Hepatocyte (in vitro differentiated cells): ENCODE results near the gene KATNB1. TPM values are rescaled to one million over a fixed set of nuclear protein-coding genes. Genes with fewer than 3 reads are reported as not detected.

Experiments used
- DNase-seq: peaks from one replicate; pipeline ENCODE4 v3.0.0-alpha.2; 2016; ENCODE audit warnings: low spot score
- H2AFZ ChIP-seq: fragments of 200-600 bp; sonication (generic); 2 replicates; pipeline ENCODE4 v1.6.0; 2016; ENCODE audit warnings: antibody characterized with exemption, mild to moderate bottlenecking
- H3K27ac ChIP-seq: fragments of 200-600 bp; sonication (generic); 2 replicates; pipeline ENCODE4 v1.5.1; 2016; ENCODE audit warnings: mild to moderate bottlenecking
- H3K27me3 ChIP-seq: fragments of 200-600 bp; sonication (generic); 2 replicates; pipeline ENCODE4 v1.6.1; 2016
- H3K36me3 ChIP-seq: fragments of 200-600 bp; sonication (generic); replicated peaks from 2 replicates; pipeline ENCODE4 v1.5.1; 2016; ENCODE audit warnings: low read depth; ENCODE audit not compliant: insufficient read depth
- H3K4me1 ChIP-seq: fragments of 200-600 bp; sonication (generic); 2 replicates; pipeline ENCODE4 v1.5.1; 2016; ENCODE audit warnings: mild to moderate bottlenecking, moderate library complexity; ENCODE audit not compliant: insufficient read depth
- H3K4me2 ChIP-seq: fragments of 200-600 bp; sonication (generic); 2 replicates; pipeline ENCODE4 v1.6.0; 2016
- H3K4me3 ChIP-seq: fragments of 200-600 bp; sonication (generic); 2 replicates; pipeline ENCODE4 v1.5.1; 2016; ENCODE audit warnings: mild to moderate bottlenecking
- H3K79me2 ChIP-seq: fragments of 200-600 bp; sonication (generic); 2 replicates; pipeline ENCODE4 v1.6.0; 2017; ENCODE audit warnings: mild to moderate bottlenecking
- H3K9me2 ChIP-seq: fragments of 200-600 bp; sonication (generic); replicated peaks from 2 replicates; pipeline ENCODE4 v1.6.0; 2017; ENCODE audit warnings: mild to moderate bottlenecking; ENCODE audit not compliant: insufficient read depth
- H3K9me3 ChIP-seq: fragments of 200-600 bp; sonication (generic); 2 replicates; pipeline ENCODE4 v1.5.1; 2016; ENCODE audit warnings: low read depth, mild to moderate bottlenecking
- H4K20me1 ChIP-seq: fragments of 200-600 bp; sonication (generic); 2 replicates; pipeline ENCODE4 v1.6.0; 2016; ENCODE audit warnings: mild to moderate bottlenecking; ENCODE audit not compliant: insufficient read depth, poor library complexity, severe bottlenecking
- EZH2 ChIP-seq: fragments of 200-600 bp; sonication (generic); IDR thresholded peaks from 2 replicates; pipeline ENCODE4 v1.6.1; 2016; ENCODE audit warnings: antibody characterized with exemption, mild to moderate bottlenecking, borderline replicate concordance
- EZH2phosphoT487 ChIP-seq: fragments of 200-600 bp; sonication (generic); IDR thresholded peaks from one replicate; pipeline ENCODE4 v1.6.1; 2018; ENCODE audit warnings: antibody characterized with exemption, mild to moderate bottlenecking, low read depth, moderate library complexity; ENCODE audit not compliant: unreplicated experiment, severe bottlenecking
- WGBS: methylation state at CpG from one replicate; pipeline ENCODE4 v1.1.6; 2016; ENCODE audit warnings: low lambda C conversion rate; ENCODE audit errors: missing lambda C conversion rate; 5-methylcytosine and 5-hydroxymethylcytosine counted together
- polyA plus RNA-seq: library from polyadenylated mRNA; unstranded; fragments of >200 nt; fragmentation: Nextera tagmentation; extraction: Ambion mirVana; gene quantifications from 2 replicates; pipeline ENCODE4 v1.2.1, GENCODE V29; 2016
- total RNA-seq: library from RNA; depleted of rRNA; stranded (reverse); fragments of >200 nt; gene quantifications from 2 replicates; pipeline ENCODE4 v1.2.3, GENCODE V29; 2014
- TF ChIP-seq, protein P1 (sequence below): fragments of 200-600 bp; sonication (generic); IDR thresholded peaks from 2 replicates; pipeline ENCODE4 v1.5.1; 2016; ENCODE audit warnings: antibody characterized with exemption, mild to moderate bottlenecking; ENCODE audit not compliant: poor library complexity

KATNB1 gene
- total and polyA plus RNA-seq, 2 experiments from 2014 or later, result 12.3 to 15.3 TPM

DNA sequence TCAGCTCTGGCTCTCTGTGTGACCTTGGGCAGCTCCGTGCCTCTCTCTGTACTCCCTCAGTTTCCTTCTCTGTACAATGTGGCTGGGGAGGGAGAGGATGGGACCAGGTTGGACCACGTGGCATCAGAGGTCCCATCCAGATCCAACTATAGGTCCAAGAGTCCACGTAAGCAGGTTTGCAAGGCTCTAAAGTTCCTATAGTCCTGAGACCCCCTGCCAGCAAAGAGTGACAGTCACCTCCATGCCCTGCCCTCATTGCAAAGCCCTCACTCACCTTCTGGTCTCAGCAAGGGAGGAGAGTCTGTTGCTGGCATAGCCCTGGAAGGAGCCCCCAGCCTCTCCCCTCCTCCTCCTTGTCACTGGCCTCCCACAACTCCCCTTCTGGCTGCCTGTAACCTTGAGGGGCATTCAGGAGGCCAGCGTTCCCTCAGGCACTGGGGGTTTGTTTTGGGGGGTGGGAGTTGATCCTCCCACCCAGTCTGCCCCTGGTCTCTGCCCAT, 47.0 kb upstream of the KATNB1 start:
- Histone ChIP-seq H4K20me1 (no peaks in the 10 kb centered on the region), H3K36me3 (no peaks in the 10 kb centered on the region), H2AFZ (no peak overlapping the region), H3K4me2 (no peak overlapping the region), H3K9me3 (no peaks in the 10 kb centered on the region), H3K4me1 (peaks cover 9% of the 10 kb centered on the region), H3K4me3 (no peak overlapping the region), H3K27ac (no peak overlapping the region), H3K27me3 (no peaks in the 10 kb centered on the region), H3K9me2 (no peaks in the 10 kb centered on the region), H3K79me2 (no peaks in the 10 kb centered on the region)
- TF ChIP-seq EZH2phosphoT487, result no peak
- TF ChIP-seq EZH2, result no peak
- TF ChIP-seq, protein P1, sequence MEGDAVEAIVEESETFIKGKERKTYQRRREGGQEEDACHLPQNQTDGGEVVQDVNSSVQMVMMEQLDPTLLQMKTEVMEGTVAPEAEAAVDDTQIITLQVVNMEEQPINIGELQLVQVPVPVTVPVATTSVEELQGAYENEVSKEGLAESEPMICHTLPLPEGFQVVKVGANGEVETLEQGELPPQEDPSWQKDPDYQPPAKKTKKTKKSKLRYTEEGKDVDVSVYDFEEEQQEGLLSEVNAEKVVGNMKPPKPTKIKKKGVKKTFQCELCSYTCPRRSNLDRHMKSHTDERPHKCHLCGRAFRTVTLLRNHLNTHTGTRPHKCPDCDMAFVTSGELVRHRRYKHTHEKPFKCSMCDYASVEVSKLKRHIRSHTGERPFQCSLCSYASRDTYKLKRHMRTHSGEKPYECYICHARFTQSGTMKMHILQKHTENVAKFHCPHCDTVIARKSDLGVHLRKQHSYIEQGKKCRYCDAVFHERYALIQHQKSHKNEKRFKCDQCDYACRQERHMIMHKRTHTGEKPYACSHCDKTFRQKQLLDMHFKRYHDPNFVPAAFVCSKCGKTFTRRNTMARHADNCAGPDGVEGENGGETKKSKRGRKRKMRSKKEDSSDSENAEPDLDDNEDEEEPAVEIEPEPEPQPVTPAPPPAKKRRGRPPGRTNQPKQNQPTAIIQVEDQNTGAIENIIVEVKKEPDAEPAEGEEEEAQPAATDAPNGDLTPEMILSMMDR, result no peak
- no peak for DNase-seq
- 92% methylated on average over 4 of the region's 4 CpGs for WGBS

DNA sequence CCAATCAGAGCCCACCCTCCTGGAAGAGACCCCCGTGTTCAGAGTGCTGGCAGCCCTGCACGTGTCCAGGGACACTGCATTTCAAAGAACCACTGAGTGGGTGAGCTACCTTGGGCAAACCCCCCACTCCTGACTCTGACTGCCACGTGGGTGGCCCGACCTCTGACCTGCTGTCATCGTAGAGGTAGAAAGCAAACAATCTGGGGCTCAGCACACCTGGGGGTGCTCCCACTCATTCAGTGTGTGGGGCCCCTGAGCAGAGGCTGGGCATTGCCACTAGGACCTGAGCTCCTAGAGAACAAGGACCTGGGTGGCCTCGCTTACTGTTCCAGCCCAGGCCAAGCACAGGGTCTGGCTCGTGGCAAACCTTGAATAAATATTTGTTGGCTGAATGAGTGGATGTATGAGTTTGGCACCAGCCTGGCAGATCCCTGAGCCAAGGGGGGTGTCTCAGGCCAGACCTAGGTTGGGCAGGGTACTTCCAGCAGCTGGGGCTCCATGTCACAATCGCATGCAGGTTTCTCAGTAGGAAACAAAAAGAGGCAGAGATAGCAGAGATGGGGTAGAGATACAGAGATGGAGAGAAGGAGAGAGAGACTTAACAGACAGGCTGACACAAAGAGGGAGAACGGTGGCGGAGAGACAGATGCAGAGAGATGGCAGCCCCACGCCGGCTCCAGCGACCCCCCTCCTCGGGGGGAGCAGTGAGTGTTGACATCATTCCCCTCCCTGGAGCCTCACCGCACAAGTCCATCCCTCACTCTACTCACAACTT, 46.4 kb upstream of the KATNB1 start:
- 48% methylated on average over 15 of the region's 15 CpGs for WGBS
- H3K79me2 ChIP-seq, result no peaks in the 10 kb centered on the region
- no peak for DNase-seq
- TF ChIP-seq EZH2, result no peak
- TF ChIP-seq, protein P1, result no peak
- TF ChIP-seq EZH2phosphoT487, result no peak
- H3K9me3 ChIP-seq, result no peaks in the 10 kb centered on the region
- no peaks in the 10 kb centered on the region for H3K9me2 ChIP-seq
- H3K27ac ChIP-seq, result no peak overlapping the region
- H3K4me2 ChIP-seq, result peak overlapping the region; percentile 12
- peaks cover 9% of the 10 kb centered on the region for H3K4me1 ChIP-seq
- H3K36me3 ChIP-seq, result no peaks in the 10 kb centered on the region
- H3K4me3 ChIP-seq, result no peak overlapping the region
- H3K27me3 ChIP-seq, result no peaks in the 10 kb centered on the region
- no peaks in the 10 kb centered on the region for H4K20me1 ChIP-seq
- no peak overlapping the region for H2AFZ ChIP-seq

DNA sequence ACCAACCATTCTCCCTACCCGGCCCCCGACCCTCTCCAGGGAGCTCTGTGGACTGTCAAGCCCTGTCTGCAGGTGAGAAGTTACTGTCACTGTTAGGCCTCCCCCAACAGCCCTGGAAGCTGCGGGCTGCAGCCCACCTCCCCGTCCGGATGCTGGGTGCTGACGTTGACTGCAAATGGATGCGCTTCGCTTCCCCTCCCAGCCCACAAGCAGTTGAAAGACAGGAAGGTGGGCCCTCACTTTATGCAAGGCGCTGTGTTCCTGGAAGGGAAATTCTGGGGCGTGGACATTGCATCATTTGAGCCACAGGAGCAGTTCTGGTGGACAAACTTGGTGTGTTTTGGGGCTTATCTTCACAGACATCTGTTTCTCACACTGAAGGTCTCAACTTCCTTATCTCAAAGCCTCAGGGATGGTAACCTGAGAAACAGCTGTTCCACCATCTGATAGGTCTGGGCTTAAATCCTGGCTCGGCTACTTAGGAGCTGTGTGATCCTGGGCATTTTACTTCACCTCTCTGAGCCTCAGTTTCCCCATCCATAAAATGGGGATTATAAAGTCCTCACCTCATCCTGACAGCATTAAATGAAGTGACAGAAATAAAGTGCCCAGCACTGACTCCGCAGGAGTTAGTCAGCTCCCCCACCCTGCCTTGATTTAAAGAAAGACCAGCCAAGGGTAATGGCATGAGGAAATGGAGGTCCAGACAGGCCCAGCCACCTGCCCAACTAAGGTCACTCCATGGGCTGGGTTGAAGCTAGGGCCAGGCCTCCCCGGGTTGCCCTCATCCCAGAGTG, 45.6 kb upstream of the KATNB1 start:
- H3K4me2 ChIP-seq, result peak overlapping the region; percentile 12
- no peak overlapping the region for H3K27ac ChIP-seq
- H3K36me3 ChIP-seq, result no peaks in the 10 kb centered on the region
- no peaks in the 10 kb centered on the region for H4K20me1 ChIP-seq
- peaks cover 9% of the 10 kb centered on the region for H3K4me1 ChIP-seq
- H2AFZ ChIP-seq, result no peak overlapping the region
- H3K9me3 ChIP-seq, result no peaks in the 10 kb centered on the region
- DNase-seq, result no peak
- H3K79me2 ChIP-seq, result no peaks in the 10 kb centered on the region
- no peak overlapping the region for H3K4me3 ChIP-seq
- TF ChIP-seq, protein P1, result no peak
- TF ChIP-seq EZH2phosphoT487 (no peak), EZH2 (no peak)
- 61% methylated on average over 13 of the region's 13 CpGs for WGBS
- H3K27me3 ChIP-seq, result no peaks in the 10 kb centered on the region
- no peaks in the 10 kb centered on the region for H3K9me2 ChIP-seq
